HG03378 (cell line): ENCODE measurements around the gene KIFC3.
"Not testable (repeated sequence)": the region's sequence is repeated elsewhere in the genome, so short reads cannot be mapped to it uniquely, and the experiment has no call there.

Source experiments
- ATAC-seq: cut with Tn5 transposase; IDR thresholded peaks from one replicate; pipeline ENCODE4 v1.9.1; 2021; ENCODE audit warnings: mild to moderate bottlenecking, moderate library complexity; ENCODE audit not compliant: unreplicated experiment

Gene KIFC3

GRCh38 chr16:57743886-57744641 is 58.2 kb downstream of the KIFC3 start:
- ATAC-seq = no peak

GRCh38 chr16:57743458-57743857 is 58.8 kb downstream of the KIFC3 start:
- no peak for ATAC-seq

- no peak for ATAC-seq
These were observed 59.7 kb downstream of the KIFC3 start for GRCh38 chr16:57742543-57742942.

GRCh38 chr16:57741660-57742191 is 60.6 kb downstream of the KIFC3 start:
- no peak for ATAC-seq

GRCh38 chr16:57740423-57741071 is 61.7 kb downstream of the KIFC3 start:
- no peak for ATAC-seq

GRCh38 chr16:57739756-57740422 is 62.4 kb downstream of the KIFC3 start:
- ATAC-seq = no peak

- ATAC-seq = no peak
These were observed 63.4 kb downstream of the KIFC3 start for GRCh38 chr16:57738844-57739243.

- no peak for ATAC-seq
These were observed 65.6 kb downstream of the KIFC3 start for GRCh38 chr16:57736419-57737351.

- ATAC-seq = no peak
These were observed 66.4 kb downstream of the KIFC3 start, which contains the start of gene KATNB1 for GRCh38 chr16:57735755-57736418. Gene KATNB1, plus strand, starts transcription at chr16:57735770. Its CDS starts 1,474 bp downstream, at chr16:57737244.

- peak; percentile 85 for ATAC-seq
These were observed 67.2 kb downstream of the KIFC3 start for GRCh38 chr16:57734925-57735754.

GRCh38 chr16:57734308-57734924 is 67.9 kb downstream of the KIFC3 start:
- no peak for ATAC-seq

GRCh38 chr16:57732714-57733113 is 69.6 kb downstream of the KIFC3 start:
- no peak for ATAC-seq

- no peak for ATAC-seq
These were observed 70.3 kb downstream of the KIFC3 start for GRCh38 chr16:57732037-57732436.

GRCh38 chr16:57730771-57731730 is 71.2 kb downstream of the KIFC3 start:
- no peak for ATAC-seq

- not testable (repeated sequence) for ATAC-seq
These were observed 72.4 kb downstream of the KIFC3 start for GRCh38 chr16:57729852-57730251.

GRCh38 chr16:57729182-57729484 is 73.2 kb downstream of the KIFC3 start:
- ATAC-seq = no peak

- ATAC-seq = no peak
These were observed 73.7 kb downstream of the KIFC3 start for GRCh38 chr16:57728336-57729181.
